CD4-positive, alpha-beta T cell treated with Interleukin-4 for 4 hours (primary cell): ENCODE data around the gene PURA.

Source experiments
- DNase-seq: peaks from one replicate; pipeline ENCODE4 v3.0.0-alpha.2; 2020

Gene PURA

GRCh38 chr5:140165101-140165922 lies 51.4 kb downstream of the PURA start:
- DNase-seq: no peak

GRCh38 chr5:140165923-140166270 lies 52.0 kb downstream of the PURA start:
- DNase-seq: no peak

GRCh38 chr5:140166911-140167310 lies 53.0 kb downstream of the PURA start:
- no peak for DNase-seq

GRCh38 chr5:140168371-140168770 lies 54.5 kb downstream of the PURA start:
- DNase-seq: no peak

GRCh38 chr5:140169410-140169809 lies 55.5 kb downstream of the PURA start:
- DNase-seq: no peak

- DNase-seq: no peak
Observed at GRCh38 chr5:140172483-140172882, 58.6 kb downstream of the PURA start.

- DNase-seq: no peak
Observed at GRCh38 chr5:140174014-140174413, 60.1 kb downstream of the PURA start.

GRCh38 chr5:140174465-140175366 lies 60.8 kb downstream of the PURA start, which contains the start of gene CYSTM1:
TSS of gene CYSTM1 (plus strand) at chr5:140175188. CDS start at chr5:140194466, 19,278 bp downstream.
- DNase-seq: peak; percentile 92
